Daoy (cell line): ENCODE data around the gene XAGE1A. TPM values are rescaled to one million over a fixed set of nuclear protein-coding genes. Genes with fewer than 3 reads are reported as not detected.
"Not testable (repeated sequence)": the region's sequence is repeated elsewhere in the genome, so short reads cannot be mapped to it uniquely, and the experiment has no call there.

Experiments used
- DNase-seq: peaks from one replicate; pipeline ENCODE4 v3.0.0-alpha.2; 2015; ENCODE audit warnings: low read depth
- total RNA-seq: library from RNA; depleted of rRNA; stranded (reverse); fragments of >200 nt; shearing (Covaris generic); gene quantifications from 2 replicates; pipeline ENCODE4 v1.2.3, GENCODE V29; 2014; rRNA removed

The XAGE1A gene, protein sequence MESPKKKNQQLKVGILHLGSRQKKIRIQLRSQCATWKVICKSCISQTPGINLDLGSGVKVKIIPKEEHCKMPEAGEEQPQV
- total RNA-seq: 4.5 and 5.7 TPM in 2 replicates

GRCh38 chrX:52495545-52496418, at the start of gene XAGE1A:
TSS of gene XAGE1A (plus strand) at chrX:52495808. CDS start at chrX:52497362, 1,554 bp downstream.
- not testable (repeated sequence) for DNase-seq

DNA sequence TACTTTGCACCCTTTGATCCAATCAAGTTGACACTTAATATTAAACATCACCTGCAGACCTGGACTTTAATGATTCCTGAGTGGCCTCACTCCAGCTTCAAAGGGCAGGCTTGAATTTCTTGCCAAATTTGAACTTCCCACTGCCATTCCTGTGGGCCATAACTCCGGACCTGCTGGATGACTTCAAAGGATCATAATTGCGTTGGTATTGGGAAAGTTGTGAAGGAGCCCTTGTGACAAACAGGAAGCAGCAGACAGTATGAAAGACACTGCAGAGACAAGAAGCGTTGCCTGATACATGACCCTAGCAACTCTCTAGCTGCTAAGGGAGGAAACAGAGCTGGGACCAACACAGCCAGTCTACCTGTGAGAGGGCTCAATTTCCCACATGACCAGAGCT, 43.6 kb upstream of the XAGE1A start:
- not testable (repeated sequence) for DNase-seq

GRCh38 chrX:52471301-52471700, 24.3 kb upstream of the XAGE1A start:
- not testable (repeated sequence) for DNase-seq

DNA sequence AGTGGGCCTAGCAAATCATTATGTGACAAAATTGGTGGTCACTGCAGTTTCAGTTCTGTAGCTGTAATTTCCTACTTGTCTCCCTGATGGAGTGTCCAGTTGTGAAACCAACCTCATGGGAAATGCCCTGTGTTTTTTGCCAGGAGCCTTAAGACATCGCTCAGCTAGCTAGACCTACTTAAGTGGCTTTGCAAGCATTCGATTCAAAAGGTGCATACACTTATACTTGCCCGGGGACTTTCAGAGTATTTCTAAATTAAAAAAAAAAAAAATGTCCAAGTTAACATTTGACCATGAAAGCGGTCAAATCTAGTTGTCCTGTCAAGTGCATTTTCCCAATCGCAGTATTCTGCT, 788 bp downstream of the XAGE1A start:
- DNase-seq: not testable (repeated sequence)

DNA sequence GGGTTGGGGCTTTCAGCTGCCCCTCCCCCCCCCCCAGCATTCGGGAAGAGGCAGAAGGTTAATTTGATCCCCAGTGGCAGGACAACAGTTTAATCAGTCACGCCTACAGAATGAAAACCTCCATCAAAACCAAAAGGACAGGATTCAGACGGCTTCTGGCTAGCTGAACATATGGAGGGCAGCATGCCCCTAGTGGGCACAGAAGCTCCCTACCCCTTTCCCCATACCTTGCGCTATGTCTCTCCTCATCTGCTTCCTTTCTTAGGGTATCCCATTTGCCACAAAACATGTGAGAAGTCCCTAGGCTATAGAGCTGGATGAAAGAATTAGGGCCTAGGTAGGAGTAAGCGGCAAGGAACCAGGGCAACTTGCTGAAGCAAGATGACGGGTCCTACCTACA, 5.8 kb downstream of the XAGE1A start:
- not testable (repeated sequence) for DNase-seq

GRCh38 chrX:52504551-52504950, 8.9 kb downstream of the XAGE1A start:
- no peak for DNase-seq

DNA sequence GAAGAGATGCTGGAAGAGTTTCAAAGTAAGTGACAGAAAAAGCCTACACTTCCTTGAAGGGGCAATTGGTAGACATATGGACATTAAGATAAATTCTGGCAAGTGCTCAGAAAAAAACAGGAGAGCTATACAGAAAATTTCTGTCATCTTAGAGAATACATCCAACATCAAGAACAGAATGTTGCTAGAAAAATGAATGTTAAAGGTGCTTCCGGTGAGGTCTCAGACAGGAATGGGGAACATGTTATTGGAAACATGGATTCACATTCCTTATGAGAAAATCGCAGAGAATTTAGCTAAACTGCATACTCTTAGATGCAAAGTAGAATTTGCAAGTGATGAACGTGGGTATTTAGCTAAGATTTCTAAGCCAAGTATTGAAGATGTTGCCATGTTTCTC, 11.7 kb downstream of the XAGE1A start:
- no peak for DNase-seq

GRCh38 chrX:52509916-52510315, 14.3 kb downstream of the XAGE1A start:
- DNase-seq: no peak

GRCh38 chrX:52511126-52511525, 15.5 kb downstream of the XAGE1A start:
- not testable (repeated sequence) for DNase-seq

- not testable (repeated sequence) for DNase-seq
Measured at GRCh38 chrX:52516110-52516986, 20.7 kb downstream of the XAGE1A start.

GRCh38 chrX:52516987-52517325, 21.3 kb downstream of the XAGE1A start, which contains the start of gene XAGE1B:
TSS of gene XAGE1B (minus strand) at chrX:52517063. CDS start at chrX:52515527, 1,536 bp downstream.
- DNase-seq: not testable (repeated sequence)

GRCh38 chrX:52541051-52541450, 45.4 kb downstream of the XAGE1A start:
- not testable (repeated sequence) for DNase-seq

DNA sequence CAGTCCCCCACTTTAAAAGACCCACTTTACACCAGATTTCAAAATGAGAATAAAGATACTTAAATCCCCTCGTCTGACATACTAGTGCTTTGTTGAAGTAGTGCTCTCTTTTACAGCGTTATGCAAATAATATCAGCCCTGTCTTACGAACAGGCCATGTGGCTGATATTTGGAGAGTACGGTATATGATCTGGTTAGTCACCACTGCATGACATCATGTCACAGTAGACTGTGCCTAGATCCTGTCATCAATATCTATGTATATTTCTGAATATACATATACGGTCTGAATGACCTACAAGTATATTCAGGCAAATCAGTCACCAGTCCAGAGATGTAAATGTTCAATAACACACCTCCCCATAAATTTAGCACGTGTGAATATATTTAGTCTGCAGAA, 46.7 kb downstream of the XAGE1A start:
- DNase-seq: no peak

- no peak for DNase-seq
Measured at GRCh38 chrX:52544147-52544840, 48.7 kb downstream of the XAGE1A start.

GRCh38 chrX:52548769-52549168, 53.2 kb downstream of the XAGE1A start:
- DNase-seq: not testable (repeated sequence)

Other genes with a start within 250 kb of the XAGE1A start
- not detected in 2 replicates for gene XAGE2, start 126.8 kb upstream of the XAGE1A start, total RNA-seq
- 4.5 and 5.7 TPM in 2 replicates for gene XAGE1B, start 21.3 kb downstream of the XAGE1A start, total RNA-seq
- not detected in 2 replicates for gene SSX7, start 159.1 kb downstream of the XAGE1A start, total RNA-seq
- not detected in 2 replicates for gene SSX2, start 211.4 kb downstream of the XAGE1A start, total RNA-seq